Measurements from ENCODE around the gene CA10.

CA10 gene

GRCh38 chr17:52041123-52041617 is 117.3 kb downstream of the CA10 start:
- DNase-seq, result no peak

GRCh38 chr17:52036416-52036815 is 122.1 kb downstream of the CA10 start:
- DNase-seq, result no peak

GRCh38 chr17:52035336-52035915 is 123.1 kb downstream of the CA10 start:
- DNase-seq, result no peak

GRCh38 chr17:52032454-52032853 is 126.1 kb downstream of the CA10 start:
- DNase-seq, result no peak

GRCh38 chr17:52030052-52030451 is 128.5 kb downstream of the CA10 start:
- DNase-seq, result no peak

GRCh38 chr17:52027620-52028295 is 130.8 kb downstream of the CA10 start:
- no peak for DNase-seq

- no peak for DNase-seq
These were observed 131.4 kb downstream of the CA10 start for GRCh38 chr17:52027081-52027480.

GRCh38 chr17:52026075-52026474 is 132.4 kb downstream of the CA10 start:
- DNase-seq, result no peak

GRCh38 chr17:52025236-52025635 is 133.3 kb downstream of the CA10 start:
- no peak for DNase-seq

- DNase-seq, result no peak
These were observed 134.1 kb downstream of the CA10 start for GRCh38 chr17:52024300-52024870.

GRCh38 chr17:52011064-52011463 is 147.4 kb downstream of the CA10 start:
- DNase-seq, result no peak

GRCh38 chr17:51999654-52000053 is 158.9 kb downstream of the CA10 start:
- no peak for DNase-seq

GRCh38 chr17:51997723-51998122 is 160.8 kb downstream of the CA10 start:
- DNase-seq, result no peak

- no peak for DNase-seq
These were observed 162.6 kb downstream of the CA10 start for GRCh38 chr17:51995797-51996403.

GRCh38 chr17:51992864-51993416 is 165.6 kb downstream of the CA10 start:
- no peak for DNase-seq

GRCh38 chr17:51971121-51971520 is 187.4 kb downstream of the CA10 start:
- DNase-seq, result no peak

GRCh38 chr17:51961689-51962088 is 196.8 kb downstream of the CA10 start:
- no peak for DNase-seq

- DNase-seq, result no peak
These were observed 200.7 kb downstream of the CA10 start for GRCh38 chr17:51957786-51958185.

- no peak for DNase-seq
These were observed 203.3 kb downstream of the CA10 start for GRCh38 chr17:51955245-51955644.

GRCh38 chr17:51954232-51954765 is 204.2 kb downstream of the CA10 start:
- DNase-seq, result no peak

- no peak for DNase-seq
These were observed 206.8 kb downstream of the CA10 start for GRCh38 chr17:51951741-51952140.

GRCh38 chr17:51948128-51948527 is 210.4 kb downstream of the CA10 start:
- no peak for DNase-seq

- no peak for DNase-seq
These were observed 211.3 kb downstream of the CA10 start for GRCh38 chr17:51947160-51947735.
